GM19324 (cell line): ENCODE measurements around the gene RSPO1.

Source experiments
- ATAC-seq: cut with Tn5 transposase; IDR thresholded peaks from one replicate; pipeline ENCODE4 v1.9.1; 2021; ENCODE audit warnings: mild to moderate bottlenecking, moderate library complexity; ENCODE audit not compliant: unreplicated experiment, low FRiP score

RSPO1 gene

DNA sequence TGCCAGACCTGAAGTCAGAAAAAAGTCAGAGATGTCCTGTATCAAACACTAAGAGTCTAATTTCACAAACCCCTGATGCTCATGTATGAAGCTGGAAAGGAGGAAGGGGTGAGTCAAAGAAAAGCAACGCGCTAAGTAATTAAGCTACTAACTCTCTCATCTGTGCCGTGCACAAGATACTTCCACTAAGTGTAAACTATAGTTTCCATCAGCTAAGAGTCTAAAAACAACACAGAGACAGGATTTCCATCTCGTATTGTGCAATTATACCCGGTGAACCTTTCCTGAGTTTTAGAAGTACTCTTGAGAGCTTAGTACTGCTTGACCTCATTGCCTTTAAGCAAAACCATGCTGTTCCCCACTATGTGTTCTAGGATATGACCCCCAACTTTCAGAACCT, 59.0 kb downstream of the RSPO1 start:
- ATAC-seq = no peak

DNA sequence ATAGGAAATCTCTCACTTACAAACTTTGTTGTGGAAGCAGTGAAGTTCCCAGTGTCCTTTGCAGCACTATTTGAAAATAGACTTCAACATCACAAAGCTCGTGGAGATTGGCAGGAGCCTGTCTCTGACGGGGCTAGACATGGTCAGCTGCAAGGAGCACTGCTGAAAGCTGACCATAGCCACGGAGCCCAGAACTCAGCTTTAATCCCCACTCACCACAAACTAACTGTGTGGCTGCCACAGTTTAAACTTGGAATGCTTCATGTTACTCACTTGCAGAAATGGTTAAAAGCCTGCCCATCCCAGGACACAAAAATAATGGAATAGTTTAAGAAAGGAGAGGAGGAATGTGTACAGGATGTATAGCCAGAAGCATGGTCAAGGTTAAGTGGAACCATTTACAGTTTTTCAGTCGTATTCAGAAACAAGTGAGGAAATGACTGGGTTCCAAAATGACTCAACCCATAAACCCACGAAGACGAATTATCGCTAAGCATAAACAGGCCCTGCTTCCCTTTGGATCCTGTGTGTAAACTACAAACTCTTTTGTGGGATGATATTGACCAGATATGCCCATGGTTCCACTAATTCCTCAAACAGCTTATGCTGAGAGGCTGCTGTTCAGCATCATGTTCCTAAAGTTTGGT, 59.7 kb downstream of the RSPO1 start:
- no peak for ATAC-seq

- ATAC-seq = no peak
Observed at GRCh38 chr1:37570528-37571334, 64.0 kb downstream of the RSPO1 start.

GRCh38 chr1:37567023-37567422, 67.7 kb downstream of the RSPO1 start:
- no peak for ATAC-seq

- ATAC-seq = no peak
Observed at GRCh38 chr1:37564892-37565291, 69.8 kb downstream of the RSPO1 start.

DNA sequence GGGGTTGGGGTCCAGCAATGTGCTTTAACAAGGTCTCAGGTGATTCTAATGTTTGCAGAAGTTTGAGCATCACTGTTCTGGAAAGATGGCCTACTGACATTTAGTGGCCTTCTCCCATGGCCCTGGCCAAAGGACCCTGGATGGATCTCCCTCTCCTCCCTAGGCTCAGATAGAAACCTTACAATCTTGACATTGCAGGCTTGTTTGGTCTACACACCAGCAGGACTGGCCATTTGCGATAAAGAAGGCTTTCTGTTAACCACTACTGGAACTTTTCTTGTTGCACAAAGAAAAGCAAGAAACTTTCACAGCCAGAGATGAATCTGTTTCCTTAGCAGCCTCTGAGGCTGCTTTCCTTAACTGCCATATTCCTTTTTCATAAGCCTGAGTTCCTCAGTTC, 71.7 kb downstream of the RSPO1 start:
- ATAC-seq = no peak
